GM13976 (cell line): ENCODE data around the gene CASP5.
"Not testable (repeated sequence)": the region's sequence is repeated elsewhere in the genome, so short reads cannot be mapped to it uniquely, and the experiment has no call there.

Source experiments
- DNase-seq: peaks from one replicate; pipeline ENCODE4 v3.0.0; 2012; ENCODE audit warnings: low spot score
- in situ Hi-C: fragments of 300-500 bp; cut with MboI; formaldehyde crosslinking; loops from one replicate; pipeline ENCODE4 v1.12.0; 2022; ENCODE audit warnings: low sequenced_read_pairs, mixed read lengths, inconsistent platforms; ENCODE audit not compliant: unreplicated experiment
- TF ChIP-seq, protein P1 (sequence below): IDR thresholded peaks from 2 replicates; pipeline ENCODE4 v1.5.1; 2012; ENCODE audit warnings: borderline replicate concordance, mild to moderate bottlenecking; ENCODE audit not compliant: insufficient read depth; ENCODE audit errors: extremely low read depth, missing control alignments, control extremely low read depth

CASP5 gene

DNA sequence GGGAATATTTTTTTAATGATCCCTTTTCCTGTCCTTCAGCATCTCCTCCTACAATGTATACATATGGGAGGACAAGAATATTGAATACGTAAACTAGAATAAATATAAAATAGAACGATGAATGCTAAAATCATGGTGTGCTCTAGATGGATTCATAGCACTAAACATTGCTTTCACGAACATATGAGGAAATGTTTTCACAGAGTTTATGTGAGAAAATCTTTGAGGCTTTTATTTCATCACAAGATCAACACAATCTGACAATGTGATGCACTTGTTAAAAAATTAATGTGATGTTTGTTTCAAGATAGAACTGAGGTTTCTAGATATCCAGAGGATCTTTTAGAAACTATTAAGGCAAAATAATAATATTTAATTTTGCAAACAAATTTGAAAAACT is 19.2 kb upstream of the CASP5 start:
- TF ChIP-seq, protein P1, sequence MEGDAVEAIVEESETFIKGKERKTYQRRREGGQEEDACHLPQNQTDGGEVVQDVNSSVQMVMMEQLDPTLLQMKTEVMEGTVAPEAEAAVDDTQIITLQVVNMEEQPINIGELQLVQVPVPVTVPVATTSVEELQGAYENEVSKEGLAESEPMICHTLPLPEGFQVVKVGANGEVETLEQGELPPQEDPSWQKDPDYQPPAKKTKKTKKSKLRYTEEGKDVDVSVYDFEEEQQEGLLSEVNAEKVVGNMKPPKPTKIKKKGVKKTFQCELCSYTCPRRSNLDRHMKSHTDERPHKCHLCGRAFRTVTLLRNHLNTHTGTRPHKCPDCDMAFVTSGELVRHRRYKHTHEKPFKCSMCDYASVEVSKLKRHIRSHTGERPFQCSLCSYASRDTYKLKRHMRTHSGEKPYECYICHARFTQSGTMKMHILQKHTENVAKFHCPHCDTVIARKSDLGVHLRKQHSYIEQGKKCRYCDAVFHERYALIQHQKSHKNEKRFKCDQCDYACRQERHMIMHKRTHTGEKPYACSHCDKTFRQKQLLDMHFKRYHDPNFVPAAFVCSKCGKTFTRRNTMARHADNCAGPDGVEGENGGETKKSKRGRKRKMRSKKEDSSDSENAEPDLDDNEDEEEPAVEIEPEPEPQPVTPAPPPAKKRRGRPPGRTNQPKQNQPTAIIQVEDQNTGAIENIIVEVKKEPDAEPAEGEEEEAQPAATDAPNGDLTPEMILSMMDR = no peak
- DNase-seq = no peak

DNA sequence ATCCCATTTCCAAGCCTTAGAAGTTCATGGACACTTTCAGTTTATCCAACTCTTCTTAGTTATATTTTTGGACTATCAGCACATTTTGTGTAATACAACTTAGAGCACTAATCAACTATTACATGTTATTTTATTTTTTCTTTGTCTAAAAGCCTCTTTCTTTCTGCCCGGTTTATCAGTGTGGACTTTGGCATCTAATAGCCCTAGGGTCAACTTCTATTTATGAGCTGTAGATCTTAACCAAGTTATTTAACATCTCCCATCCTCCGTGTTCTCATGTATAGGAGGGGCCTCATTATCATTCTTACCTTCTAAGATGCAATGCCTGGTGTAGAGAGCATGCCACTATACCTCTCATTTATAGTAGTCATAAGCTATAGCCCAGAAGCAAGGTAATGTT is 17.7 kb upstream of the CASP5 start:
- in situ Hi-C loops = no loop called here
- TF ChIP-seq, protein P1 = no peak
- DNase-seq = no peak

More for the DNA sequence above, 19.2 kb upstream of the CASP5 start:
- in situ Hi-C loops = no loop called here

DNA sequence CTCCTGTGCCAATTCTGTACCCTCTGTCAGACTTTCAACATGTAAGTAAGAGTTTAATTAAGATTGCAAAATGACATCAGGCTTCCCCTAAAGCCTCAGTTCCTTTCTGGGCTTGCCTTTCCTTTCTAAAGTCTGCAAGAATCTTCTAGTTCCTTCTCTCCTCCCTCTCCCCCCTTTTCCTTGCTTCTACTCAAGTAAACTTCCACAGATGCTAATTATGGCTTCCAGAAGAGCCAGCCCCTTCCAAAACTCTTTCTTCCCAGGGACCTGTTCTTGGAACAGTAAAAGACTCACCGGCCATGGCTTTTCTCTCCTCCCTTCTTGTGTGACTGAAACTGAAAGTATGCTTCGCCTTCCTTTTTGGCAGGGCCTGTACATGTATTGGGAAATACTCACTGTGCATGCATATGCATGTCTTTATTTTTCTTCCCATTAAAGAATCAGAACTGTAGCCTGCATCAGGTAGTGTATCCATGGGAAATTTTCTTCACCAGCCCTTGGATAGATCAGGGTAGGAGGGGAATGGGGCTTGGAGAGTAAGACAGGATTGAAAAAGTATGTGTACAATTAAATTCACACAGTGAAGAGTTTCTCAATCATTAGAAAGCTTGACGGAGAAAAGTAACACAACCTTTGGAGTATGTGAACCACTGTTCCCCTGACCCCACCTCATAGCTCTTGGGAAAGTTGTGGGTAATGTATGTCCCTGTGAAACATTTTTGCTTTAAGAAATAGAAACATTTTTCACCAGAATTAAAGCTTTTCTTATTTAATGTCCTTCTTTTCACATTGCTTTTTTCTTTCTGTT is 12.0 kb upstream of the CASP5 start, which contains the start of gene CASP1:
TSS of gene CASP1 (minus strand) at position 332 of the 808 bp plus-strand sequence. CDS start at position 301, 31 bp downstream.
- in situ Hi-C loops = no loop called here
- TF ChIP-seq, protein P1 = no peak
- DNase-seq = no peak

DNA sequence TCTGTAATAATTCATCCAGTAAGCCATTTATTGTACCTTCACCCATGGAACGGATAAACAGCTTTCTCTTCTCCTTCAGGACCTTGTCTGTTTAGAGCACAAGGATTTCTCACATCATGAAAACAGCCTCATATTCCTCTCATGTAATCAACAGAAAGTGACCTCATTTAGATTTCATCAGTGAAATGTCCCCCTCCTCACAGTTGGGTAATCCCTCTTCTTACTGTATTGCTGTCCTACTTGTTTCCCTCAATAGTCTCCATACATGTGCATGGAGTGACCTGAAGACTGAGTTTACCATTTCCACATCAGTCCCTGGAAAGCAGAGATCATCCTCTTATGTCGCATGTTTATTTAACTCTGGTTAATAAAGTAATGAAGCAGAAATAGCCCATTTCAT is 11.4 kb upstream of the CASP5 start:
- in situ Hi-C loops, DNase-seq: not testable (repeated sequence)

DNA sequence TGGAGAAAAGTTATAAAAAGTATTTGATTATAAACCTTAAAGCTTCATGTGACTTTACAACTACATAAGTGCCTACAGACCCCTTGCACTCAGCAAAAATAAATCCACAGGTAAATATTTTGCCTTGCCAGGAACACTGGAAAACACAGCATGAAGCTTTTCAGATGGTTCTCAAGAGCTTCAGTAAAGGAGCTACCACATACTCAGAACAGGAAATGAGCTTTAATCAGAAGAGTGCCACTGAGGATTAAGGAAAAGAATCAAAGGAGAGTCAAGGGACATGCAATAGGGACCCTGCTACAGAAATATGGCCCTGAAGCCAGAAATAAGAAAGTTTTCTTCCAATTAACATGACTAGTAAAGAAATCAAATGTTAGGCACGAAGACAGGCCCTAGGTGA is 10.8 kb upstream of the CASP5 start:
- TF ChIP-seq, protein P1 = no peak
- DNase-seq = no peak
- in situ Hi-C loops = no loop called here

DNA sequence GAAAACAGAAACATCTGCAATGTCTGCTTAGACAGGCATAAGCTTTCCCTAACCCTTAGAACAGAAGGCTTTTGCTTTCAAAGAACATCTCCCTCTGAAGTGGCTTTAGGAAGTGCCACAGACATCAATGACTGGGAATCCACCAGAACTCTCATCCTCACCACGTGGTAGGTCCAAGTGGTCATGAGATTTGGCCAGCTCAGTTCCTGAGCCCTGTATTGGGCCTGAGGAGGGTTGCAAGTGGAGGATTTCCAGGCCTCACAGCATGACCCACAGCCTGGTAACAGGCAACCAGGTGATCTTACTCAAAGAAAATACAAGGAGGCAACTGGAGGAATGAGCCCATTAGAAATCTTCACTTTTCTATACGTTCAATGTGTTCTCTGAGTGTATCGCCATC is 10.4 kb upstream of the CASP5 start:
- TF ChIP-seq, protein P1 = no peak
- in situ Hi-C loops = no loop called here

DNA sequence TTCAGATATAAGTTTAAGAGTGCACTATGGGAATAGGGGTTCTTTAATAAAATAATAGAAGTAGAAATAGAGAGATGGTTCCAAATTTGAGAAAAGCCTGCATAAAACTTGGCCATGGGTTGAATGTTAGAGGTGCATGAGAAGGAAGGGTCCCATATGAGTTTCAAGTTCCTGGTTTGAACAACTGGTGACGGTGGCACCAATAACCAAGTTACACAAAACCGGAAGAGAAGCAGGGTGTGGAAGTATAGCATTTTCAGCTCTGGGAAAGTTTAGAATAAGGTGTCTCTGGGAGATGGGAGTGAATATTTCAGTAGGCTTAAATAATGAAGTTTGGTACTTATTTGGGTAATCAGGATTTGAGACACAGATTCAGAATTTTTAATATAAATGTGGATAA is 9.5 kb upstream of the CASP5 start:
- in situ Hi-C loops = no loop called here

More for the DNA sequence above, 10.4 kb upstream of the CASP5 start:
- DNase-seq = no peak

More for the DNA sequence above, 9.5 kb upstream of the CASP5 start:
- TF ChIP-seq, protein P1 = no peak
- DNase-seq = no peak
